HEK293T (cell line): ENCODE measurements around the gene SPRTN.

Experiments
- BHLHE40 ChIP-seq: fragments of 450-650 bp; IDR thresholded peaks from 2 replicates; pipeline ENCODE4 v1.6.1; 2016; ENCODE audit warnings: mild to moderate bottlenecking, moderate library complexity, borderline replicate concordance
- ELF4 ChIP-seq: fragments of 450-650 bp; IDR thresholded peaks from 2 replicates; pipeline ENCODE4 v1.6.1; 2017; ENCODE audit warnings: antibody characterized with exemption
- FOXA1 ChIP-seq: fragments of 450-650 bp; IDR thresholded peaks from 2 replicates; pipeline ENCODE4 v1.6.1; 2016; ENCODE audit warnings: mild to moderate bottlenecking
- FOXK2 ChIP-seq: fragments of 450-650 bp; IDR thresholded peaks from 2 replicates; pipeline ENCODE4 v1.6.1; 2016; ENCODE audit warnings: mild to moderate bottlenecking
- FOXM1 ChIP-seq: fragments of 450-650 bp; IDR thresholded peaks from 2 replicates; pipeline ENCODE4 v1.6.1; 2017; ENCODE audit warnings: mild to moderate bottlenecking, borderline replicate concordance
- HDGF ChIP-seq: fragments of 450-650 bp; IDR thresholded peaks from 2 replicates; pipeline ENCODE4 v1.6.1; 2017; ENCODE audit warnings: antibody characterized with exemption, borderline replicate concordance
- L3MBTL2 ChIP-seq: fragments of 450-650 bp; conservative IDR thresholded peaks from 2 replicates; pipeline ENCODE4 v1.6.1; 2016; ENCODE audit warnings: mild to moderate bottlenecking
- LEF1 ChIP-seq: fragments of 450-650 bp; IDR thresholded peaks from 2 replicates; pipeline ENCODE4 v1.6.1; 2017; ENCODE audit warnings: mild to moderate bottlenecking, borderline replicate concordance
- NFRKB ChIP-seq: fragments of 450-650 bp; IDR thresholded peaks from 2 replicates; pipeline ENCODE4 v1.6.1; 2016; ENCODE audit warnings: mild to moderate bottlenecking, moderate library complexity
- SP1 ChIP-seq: fragments of 450-650 bp; IDR thresholded peaks from 2 replicates; pipeline ENCODE4 v1.6.1; 2017
- TARDBP ChIP-seq: fragments of 450-650 bp; IDR thresholded peaks from 2 replicates; pipeline ENCODE4 v1.6.1; 2016
- TF ChIP-seq, protein P1 (sequence below): fragments of 450-650 bp; IDR thresholded peaks from 2 replicates; pipeline ENCODE4 v1.6.1; 2016

DNA sequence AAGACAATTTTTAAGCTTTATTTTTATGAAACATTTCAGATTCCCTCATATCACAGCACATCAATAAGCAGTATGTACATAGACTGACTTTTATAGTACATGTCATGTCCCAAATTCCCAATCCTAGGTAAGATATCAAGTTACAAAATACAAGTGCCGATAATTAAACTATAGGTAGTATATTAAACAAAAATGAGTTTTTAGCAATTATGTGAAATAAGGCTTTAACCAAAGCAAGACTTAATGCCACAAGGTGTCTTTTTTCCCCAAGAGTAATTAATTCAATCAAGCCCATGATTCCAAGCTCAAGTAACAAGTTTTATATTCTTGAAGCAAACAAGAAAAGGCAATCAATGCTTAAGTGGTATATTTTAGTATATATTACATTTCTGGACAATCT lies 5.3 kb upstream of the SPRTN start:
- TF ChIP-seq, protein P1, sequence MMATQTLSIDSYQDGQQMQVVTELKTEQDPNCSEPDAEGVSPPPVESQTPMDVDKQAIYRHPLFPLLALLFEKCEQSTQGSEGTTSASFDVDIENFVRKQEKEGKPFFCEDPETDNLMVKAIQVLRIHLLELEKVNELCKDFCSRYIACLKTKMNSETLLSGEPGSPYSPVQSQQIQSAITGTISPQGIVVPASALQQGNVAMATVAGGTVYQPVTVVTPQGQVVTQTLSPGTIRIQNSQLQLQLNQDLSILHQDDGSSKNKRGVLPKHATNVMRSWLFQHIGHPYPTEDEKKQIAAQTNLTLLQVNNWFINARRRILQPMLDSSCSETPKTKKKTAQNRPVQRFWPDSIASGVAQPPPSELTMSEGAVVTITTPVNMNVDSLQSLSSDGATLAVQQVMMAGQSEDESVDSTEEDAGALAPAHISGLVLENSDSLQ, result 0 out of 2 replicates have a peak, but pooled peaks have one; percentile 36
- TF ChIP-seq HDGF (no peak), BHLHE40 (no peak), FOXM1 (no peak), LEF1 (no peak), TARDBP (no peak), SP1 (no peak), NFRKB (no peak), L3MBTL2 (no peak), FOXA1 (no peak), FOXK2 (no peak), ELF4 (no peak)
